Ovary (tissue), 9 donors: ENCODE results near the gene ARL6IP6. TPM values are rescaled to one million over a fixed set of nuclear protein-coding genes. Genes with fewer than 3 reads are reported as not detected.
"Not testable (repeated sequence)": the region's sequence is repeated elsewhere in the genome, so short reads cannot be mapped to it uniquely, and the experiment has no call there.

ENCODE experiments used
- DNase-seq, 5 donors: peaks; one replicate each; pipeline ENCODE4 v3.0.0-alpha.2; 2019 to 2020
- H3K27ac ChIP-seq, 2 donors: fragments of 200-600 bp; one replicate each; pipeline versions ENCODE4 v1.5.1 to v1.8.0; 2019 to 2022
- H3K27me3 ChIP-seq: fragments of 200-600 bp; one replicate; pipeline ENCODE4 v1.8.0; 2022
- H3K36me3 ChIP-seq: fragments of 200-600 bp; sonication (generic); one replicate; pipeline ENCODE4 v1.5.1; 2019
- H3K4me1 ChIP-seq: one replicate; pipeline ENCODE4 v1.8.1; 2013; ENCODE audit warnings: mild to moderate bottlenecking, moderate library complexity; ENCODE audit not compliant: insufficient read depth
- H3K4me3 ChIP-seq: fragments of 200-600 bp; sonication (generic); one replicate; pipeline ENCODE4 v1.5.1; 2017
- H3K9me3 ChIP-seq, 2 donors: fragments of 200-600 bp in 1 of 2; sonication (generic) in 1 of 2; one replicate each; pipeline versions ENCODE4 v1.5.1 to v1.8.1; 2013 to 2019; ENCODE audit warnings: mild to moderate bottlenecking in 1 of 2, moderate library complexity in 1 of 2
- CTCF ChIP-seq, 3 donors: fragments of 450-650 bp in 2 of 3; fragments of 200-600 bp in 1 of 3; IDR thresholded peaks; one replicate each; pipeline versions ENCODE4 v1.5.1 to v1.8.0; 2016 to 2022; ENCODE audit warnings: antibody characterized with exemption in 3 of 3, mild to moderate bottlenecking in 1 of 3
- EP300 ChIP-seq: sonication (generic); formaldehyde crosslinking; IDR thresholded peaks from one replicate; pipeline ENCODE4 v1.6.1; 2017; ENCODE audit warnings: antibody characterized with exemption
- POLR2A ChIP-seq: fragments of 450-650 bp; IDR thresholded peaks from one replicate; pipeline ENCODE4 v1.6.1; 2017; ENCODE audit warnings: antibody characterized with exemption, mild to moderate bottlenecking, moderate library complexity
- WGBS, 3 donors: extraction: QIAGEN DNeasy Blood & Tissue Kit in 1 of 3; methylation state at CpG; one replicate each; pipeline versions ENCODE4 v1.1.5 to v1.1.7; 2013 to 2017; 5-methylcytosine and 5-hydroxymethylcytosine counted together
- intact Hi-C, 4 donors: fragments of 100-400 bp; cut with DNase I; formaldehyde crosslinking; loops; one replicate each; pipeline versions ENCODE4 v1.11.0 to v1.15.1; 2022 to 2023
- polyA plus RNA-seq, 2 donors: library from polyadenylated mRNA; stranded (reverse); fragments of 200-250 nt in 1 of 2; fragments of 350-450 nt in 1 of 2; fragmentation: Illumina TruSeq in 1 of 2; extraction: RNeasy Lipid Tissue Mini Kit (QIAGEN cat#74804) in 1 of 2; gene quantifications; one replicate each; pipeline ENCODE4 v1.2.3, GENCODE V29; 2013 to 2014
- total RNA-seq, 7 donors: library from RNA; depleted of rRNA in 2 of 7; stranded (reverse); fragments of >200 nt in 2 of 7; fragmentation: NEBNext Ultra II Directional in 3 of 7; extraction: Animal tissue kit (Norgen Biotek cat#: 25700) in 3 of 7; gene quantifications; one replicate each; pipeline versions ENCODE4 v1.1.0 to v1.2.4, GENCODE V29; 2016 to 2023
- donor health status: DM: no; HTN: no; CAD: no; lungs with moderate emphysema.
- donor health status: DM: no; HTN: no; CAD: no.
- donor health status: Bipolar disorder and iron deficiency.
- donor health status: DM: yes; HTN: yes; CAD: no.
- donor health status: DM: no; HTN: no; CAD: no.
- donor health status: DM: yes; HTN: yes; CAD: no.

Gene ARL6IP6
- total and polyA plus RNA-seq, 9 donors = 11.1 to 38.6 (median 14.4) TPM

- H3K9me3 ChIP-seq = no peaks in the 10 kb centered on the region
- no peak overlapping the region for H3K27ac ChIP-seq
- no peak for DNase-seq
- H3K36me3 ChIP-seq = no peaks in the 10 kb centered on the region
- no peak overlapping the region for H3K4me3 ChIP-seq
- no peaks in the 10 kb centered on the region for H3K27me3 ChIP-seq
- peaks cover 5% of the 10 kb centered on the region for H3K4me1 ChIP-seq
- WGBS, 3 donors = 10 to 37% (median 12%) methylated on average over 2 of the region's 2 CpGs
- intact Hi-C loops = no loop called here
- TF ChIP-seq CTCF (IDR thresholded peaks at IDR 0.05) (no peak), EP300 (no peak), POLR2A (no peak)
These were observed 2.4 kb downstream of the ARL6IP6 start for GRCh38 chr2:152720794-152721193.

DNA sequence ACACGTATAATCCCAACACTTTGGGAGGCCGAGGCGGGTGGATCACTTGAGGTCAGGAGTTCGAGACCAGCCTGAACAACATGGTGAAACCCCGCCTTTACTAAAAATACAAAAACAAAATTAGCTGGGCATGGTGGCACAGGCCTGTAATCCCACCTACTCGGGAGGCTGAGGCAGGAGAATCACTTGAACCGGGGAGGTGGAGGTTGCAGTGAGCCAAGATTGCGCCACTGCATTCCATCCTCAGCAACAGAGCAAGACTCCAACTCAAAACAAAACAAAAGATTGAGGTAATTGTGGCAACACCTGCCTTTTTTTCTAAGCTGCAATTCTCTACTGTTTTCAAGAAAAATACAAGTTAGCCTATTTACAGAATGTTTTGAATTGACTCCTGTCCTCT, 4.2 kb downstream of the ARL6IP6 start:
- intact Hi-C loops, H3K4me1 ChIP-seq, H3K9me3 ChIP-seq, H3K36me3 ChIP-seq, DNase-seq, H3K4me3 ChIP-seq, H3K27ac ChIP-seq, H3K27me3 ChIP-seq: not testable (repeated sequence)
- 88 to 93% (median 92%) methylated on average over 8 of the region's 8 CpGs for WGBS, 3 donors

DNA sequence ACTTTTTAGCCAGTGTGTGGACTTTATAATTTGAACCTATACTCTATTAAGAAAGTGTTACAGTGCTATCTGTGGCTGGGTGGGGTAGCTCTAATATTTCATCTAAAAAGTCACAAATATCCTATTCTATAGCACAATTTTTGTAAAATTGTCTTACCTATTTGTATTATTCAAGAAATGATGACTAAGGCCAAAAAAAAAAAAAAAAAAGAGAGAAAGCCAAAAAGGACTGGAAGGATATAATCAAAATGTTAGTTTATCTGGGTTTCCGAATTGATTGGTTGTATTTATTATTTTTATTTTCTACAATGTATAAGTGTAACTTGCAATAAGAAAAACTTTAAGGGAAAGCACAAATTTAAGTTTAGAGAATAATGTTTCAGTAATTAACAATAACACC, 5.5 kb downstream of the ARL6IP6 start:
- intact Hi-C loops = no loop called here
- no peaks in the 10 kb centered on the region for H3K27me3 ChIP-seq
- no peaks in the 10 kb centered on the region for H3K36me3 ChIP-seq
- 89 to 100% (median 91%) methylated on average over 1 of the region's 1 CpG for WGBS, 3 donors
- TF ChIP-seq POLR2A (no peak), EP300 (no peak), CTCF (IDR thresholded peaks at IDR 0.05) (no peak)
- H3K4me3 ChIP-seq = no peak overlapping the region
- H3K4me1 ChIP-seq = peaks cover 5% of the 10 kb centered on the region
- DNase-seq = no peak
- no peak overlapping the region for H3K27ac ChIP-seq
- no peaks in the 10 kb centered on the region for H3K9me3 ChIP-seq

DNA sequence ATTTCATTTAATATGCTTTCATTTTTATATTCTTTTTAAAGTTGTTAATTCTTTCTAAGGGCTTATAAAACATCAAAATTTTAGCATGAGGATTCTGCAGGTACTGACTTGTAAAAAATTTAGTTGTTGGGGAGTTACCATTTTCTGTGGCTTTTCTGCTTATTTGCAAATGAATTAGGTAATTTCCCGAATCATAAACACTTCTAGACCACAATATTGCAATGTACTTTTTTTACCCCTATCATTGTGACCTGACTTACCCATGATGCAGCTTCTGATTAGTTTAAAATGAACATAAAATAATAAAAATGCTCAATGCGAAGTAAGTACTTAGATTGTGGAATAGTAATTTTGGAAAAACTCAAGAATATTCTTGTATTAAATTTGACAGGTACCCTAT, 11.4 kb downstream of the ARL6IP6 start:
- no peak for TF ChIP-seq EP300
- TF ChIP-seq POLR2A = no peak
- TF ChIP-seq CTCF (IDR thresholded peaks at IDR 0.05) = no peak
- Histone ChIP-seq H3K36me3 (no peaks in the 10 kb centered on the region), H3K9me3 (no peaks in the 10 kb centered on the region), H3K4me3 (no peak overlapping the region), H3K27me3 (no peaks in the 10 kb centered on the region), H3K4me1 (no peaks in the 10 kb centered on the region), H3K27ac (no peak overlapping the region)
- no peak for DNase-seq
- WGBS, 3 donors = 90 to 97% (median 94%) methylated on average over 2 of the region's 2 CpGs
- intact Hi-C loops = no loop called here

GRCh38 chr2:152730591-152731333, 12.3 kb downstream of the ARL6IP6 start:
- Histone ChIP-seq H3K27me3 (no peaks in the 10 kb centered on the region), H3K4me3 (no peak overlapping the region), H3K9me3 (no peaks in the 10 kb centered on the region), H3K4me1 (no peaks in the 10 kb centered on the region), H3K36me3 (no peaks in the 10 kb centered on the region), H3K27ac (no peak overlapping the region)
- no peak for TF ChIP-seq CTCF (IDR thresholded peaks at IDR 0.05)
- TF ChIP-seq EP300 = no peak
- TF ChIP-seq POLR2A = no peak
- intact Hi-C loops = no loop called here
- WGBS, 3 donors = 96 to 100% (median 98%) methylated on average over 1 of the region's 1 CpG
- DNase-seq = no peak

- not testable (repeated sequence) for H3K27me3 ChIP-seq, H3K27ac ChIP-seq, DNase-seq, H3K9me3 ChIP-seq, H3K36me3 ChIP-seq, H3K4me1 ChIP-seq, H3K4me3 ChIP-seq
- WGBS, 3 donors = 79 to 98% (median 86%) methylated on average over 1 of the region's 1 CpG
- intact Hi-C loops = loop anchor here in 1 of 4 donors (5.0 kb wide), 1 partner anchor 740 kb away; the partner anchor contains the start of gene RPRM
These were observed 19.1 kb downstream of the ARL6IP6 start for GRCh38 chr2:152737509-152737908.
